B cell (primary cell): ENCODE results near the gene MYL5. TPM values are rescaled to one million over a fixed set of nuclear protein-coding genes. Genes with fewer than 3 reads are reported as not detected.

Experiments used
- ATAC-seq: fragments of 200-7000 bp; cut with Tn5 transposase; one replicate; pipeline ENCODE4 v1.10.0; 2021; ENCODE audit warnings: low read depth, mild to moderate bottlenecking, moderate number of reproducible peaks, moderate library complexity
- CTCF ChIA-PET: fragments of 350-600 bp; sonication (Branson Sonifier 250); formaldehyde crosslinking; loops from one replicate; lab custom pipeline; 2021; ENCODE audit warnings: antibody characterized with exemption, inconsistent platforms; lab: Charles Lee
- POLR2A ChIA-PET: fragments of 350-600 bp; sonication (Branson Sonifier 250); formaldehyde crosslinking; loops from one replicate; lab custom pipeline; 2021; ENCODE audit warnings: antibody characterized with exemption; lab: Charles Lee
- DNase-seq: peaks from one replicate; pipeline ENCODE4 v3.0.0; 2013
- H2AFZ ChIP-seq: 2 replicates; pipeline ENCODE4 v1.6.1; 2012; ENCODE audit warnings: mild to moderate bottlenecking, low read depth, low read length; ENCODE audit not compliant: insufficient read depth, poor library complexity, severe bottlenecking
- H3K27ac ChIP-seq, 2 donors: 1 replicate in 1 of 2; 2 replicates in 1 of 2; pipeline ENCODE4 v1.5.1; 2012 to 2013; ENCODE audit warnings: low read length in 2 of 2, mild to moderate bottlenecking in 2 of 2, moderate library complexity in 1 of 2
- H3K27me3 ChIP-seq, 4 experiments: fragments of 200-600 bp in 1 of 4; sonication (generic) in 1 of 4; replicated peaks in 1 of 4; 1 replicate in 2 of 4; 2 replicates in 2 of 4; pipeline versions ENCODE4 v1.6.1 to v1.7.0; 2013 to 2016; ENCODE audit warnings: low read length in 3 of 4, mild to moderate bottlenecking in 2 of 4, mixed read lengths in 1 of 4, moderate library complexity in 1 of 4; ENCODE audit not compliant: insufficient read depth in 4 of 4, control insufficient read depth in 3 of 4; ENCODE audit errors: control extremely low read depth in 1 of 4
- H3K36me3 ChIP-seq, 2 experiments: replicated peaks in 1 of 2; 1 replicate in 1 of 2; 2 replicates in 1 of 2; pipeline versions ENCODE4 v1.6.1 to v1.7.1; 2013; ENCODE audit warnings: low read length in 1 of 2; ENCODE audit not compliant: insufficient read depth in 2 of 2, control insufficient read depth in 1 of 2; ENCODE audit errors: control extremely low read depth in 1 of 2, extremely low read depth in 1 of 2
- H3K4me1 ChIP-seq, 2 donors: fragments of 200-600 bp in 1 of 2; sonication (generic) in 1 of 2; 1 replicate in 1 of 2; 2 replicates in 1 of 2; pipeline versions ENCODE4 v1.5.1 to v1.6.1; 2013 to 2017; ENCODE audit warnings: low read length in 2 of 2; ENCODE audit not compliant: control insufficient read depth in 2 of 2, insufficient read depth in 2 of 2
- H3K4me2 ChIP-seq: replicated peaks from 2 replicates; pipeline ENCODE3; 2012; ENCODE audit warnings: mild to moderate bottlenecking, low read depth, low read length; ENCODE audit not compliant: poor library complexity, severe bottlenecking
- H3K4me3 ChIP-seq, 5 experiments: fragments of 200-600 bp in 1 of 5; sonication (generic) in 1 of 5; 1 replicate in 3 of 5; 2 replicates in 2 of 5; pipeline versions ENCODE4 v1.5.1 to v1.7.0; 2011 to 2016; ENCODE audit warnings: low read length in 4 of 5, mild to moderate bottlenecking in 4 of 5, low read depth in 2 of 5, control low read depth in 1 of 5, moderate library complexity in 1 of 5; ENCODE audit not compliant: insufficient read depth in 1 of 5; ENCODE audit errors: control extremely low read depth in 1 of 5, extremely low read depth in 1 of 5
- H3K79me2 ChIP-seq: fragments of 200-600 bp; sonication (generic); one replicate; pipeline ENCODE4 v1.6.0; 2016; ENCODE audit warnings: low read length; ENCODE audit not compliant: control insufficient read depth, insufficient read depth
- H3K9ac ChIP-seq: fragments of 200-600 bp; sonication (generic); 2 replicates; pipeline ENCODE4 v1.6.1; 2017; ENCODE audit warnings: mild to moderate bottlenecking, low read length, moderate library complexity
- H3K9me3 ChIP-seq, 3 donors: one replicate each; pipeline versions ENCODE4 v1.6.1 to v1.7.1; 2013; ENCODE audit warnings: low read length in 2 of 3; ENCODE audit not compliant: control insufficient read depth in 2 of 3, insufficient read depth in 1 of 3; ENCODE audit errors: control extremely low read depth in 1 of 3
- H4K20me1 ChIP-seq: 2 replicates; pipeline ENCODE4 v1.6.0; 2012; ENCODE audit warnings: mild to moderate bottlenecking, low read length; ENCODE audit not compliant: insufficient read depth, control insufficient read depth, poor library complexity, severe bottlenecking
- H3K27ac Mint-ChIP-seq: one replicate; pipeline ENCODE4 v1.8.0; 2021; ENCODE audit warnings: mixed read lengths
- H3K27me3 Mint-ChIP-seq: one replicate; pipeline ENCODE4 v1.8.0; 2021; ENCODE audit warnings: mixed read lengths
- H3K4me1 Mint-ChIP-seq: one replicate; pipeline ENCODE4 v1.8.0; 2021; ENCODE audit warnings: mixed read lengths
- H3K4me3 Mint-ChIP-seq: one replicate; pipeline ENCODE4 v1.8.0; 2021; ENCODE audit warnings: mixed read lengths
- H3K9me3 Mint-ChIP-seq: one replicate; pipeline ENCODE4 v1.8.0; 2022; ENCODE audit warnings: mixed read lengths; ENCODE audit not compliant: insufficient read depth
- CTCF ChIP-seq: fragments of 200-600 bp; IDR thresholded peaks from one replicate; pipeline ENCODE4 v1.8.0; 2022; ENCODE audit warnings: antibody characterized with exemption, mild to moderate bottlenecking
- EZH2 ChIP-seq: IDR thresholded peaks from 2 replicates; pipeline ENCODE4 v1.6.1; 2012; ENCODE audit warnings: borderline replicate concordance, low read depth, mild to moderate bottlenecking, moderate library complexity, low read length; ENCODE audit not compliant: insufficient read depth, poor library complexity, severe bottlenecking
- WGBS: methylation state at CpG from one replicate; pipeline ENCODE4 v1.1.5; 2013; ENCODE audit warnings: missing lambda C conversion rate; ENCODE audit not compliant: insufficient coverage; 5-methylcytosine and 5-hydroxymethylcytosine counted together
- intact Hi-C: fragments of 100-400 bp; cut with micrococcal nuclease; formaldehyde crosslinking; loops from one replicate; pipeline ENCODE4 v1.10.0; 2022
- polyA plus RNA-seq: library from polyadenylated mRNA; depleted of rRNA; stranded (reverse); fragments of >200 nt; gene quantifications from 2 replicates; pipeline ENCODE4 v1.2.3, GENCODE V29; 2012
- total RNA-seq, 2 donors: library from RNA; stranded (reverse); fragments of 120-200 nt in 1 of 2; gene quantifications; 1 replicate in 1 of 2; 2 replicates in 1 of 2; pipeline versions ENCODE4 v1.2.3 to v1.2.4, GENCODE V29; 2013 to 2022

Gene MYL5
- total and polyA plus RNA-seq, 2 donors (not counting 1 experiment from before 2014, with no cell fraction given) = 16.9 to 38.3 TPM

GRCh38 chr4:626201-627091 is 47.9 kb upstream of the MYL5 start:
- no peaks in the 10 kb centered on the region for H3K79me2 ChIP-seq
- no peak for DNase-seq
- no peak for ATAC-seq
- no peak overlapping the region for H3K4me2 ChIP-seq
- H3K9ac ChIP-seq = no peak overlapping the region
- peaks cover 0 to 29% (median 3%) of the 10 kb centered on the region in 3 donors for H3K9me3 ChIP-seq
- Mint-ChIP-seq H3K9me3 (no peaks in the 10 kb centered on the region), H3K4me1 (no peaks in the 10 kb centered on the region), H3K27me3 (peaks cover 7% of the 10 kb centered on the region), H3K27ac (no peak overlapping the region), H3K4me3 (no peak overlapping the region)
- CTCF ChIA-PET = no interaction called here
- H2AFZ ChIP-seq = no peak overlapping the region
- intact Hi-C loops = no loop called here
- H3K4me1 ChIP-seq = no peaks in the 10 kb centered on the region
- no peaks in the 10 kb centered on the region for H4K20me1 ChIP-seq
- POLR2A ChIA-PET = no interaction called here
- H3K4me3 ChIP-seq = no peak overlapping the region
- peaks cover 0 to 6% (median 0%) of the 10 kb centered on the region in 4 experiments for H3K27me3 ChIP-seq
- H3K36me3 ChIP-seq = no peaks in the 10 kb centered on the region
- 90% methylated on average over 17 of the region's 20 CpGs for WGBS
- H3K27ac ChIP-seq = no peak overlapping the region
- TF ChIP-seq EZH2 (no peak), CTCF (no peak)

GRCh38 chr4:627347-628125 is 46.8 kb upstream of the MYL5 start:
- H3K4me1 Mint-ChIP-seq = no peaks in the 10 kb centered on the region
- no peaks in the 10 kb centered on the region for H3K4me1 ChIP-seq
- H3K4me3 Mint-ChIP-seq = no peak overlapping the region
- H3K9ac ChIP-seq = no peak overlapping the region
- ChIA-PET CTCF (no interaction called here), POLR2A (no interaction called here)
- no peaks in the 10 kb centered on the region for H4K20me1 ChIP-seq
- no peaks in the 10 kb centered on the region for H3K79me2 ChIP-seq
- no peak overlapping the region for H3K4me3 ChIP-seq
- H3K36me3 ChIP-seq = no peaks in the 10 kb centered on the region
- no peak overlapping the region for H3K27ac ChIP-seq
- peaks cover 4% of the 10 kb centered on the region for H3K27me3 Mint-ChIP-seq
- TF ChIP-seq EZH2 (no peak), CTCF (no peak)
- peaks cover 0 to 30% (median 3%) of the 10 kb centered on the region in 3 donors for H3K9me3 ChIP-seq
- H3K4me2 ChIP-seq = no peak overlapping the region
- H3K27me3 ChIP-seq = peaks cover 0 to 6% (median 0%) of the 10 kb centered on the region in 4 experiments
- DNase-seq = no peak
- no peak overlapping the region for H2AFZ ChIP-seq
- no peak overlapping the region for H3K27ac Mint-ChIP-seq
- no peaks in the 10 kb centered on the region for H3K9me3 Mint-ChIP-seq
- intact Hi-C loops = no loop called here
- WGBS = 86% methylated on average over 14 of the region's 15 CpGs
- ATAC-seq = no peak
